ENCODE data around the gene GRAMD4.
"Not testable (repeated sequence)": the region's sequence is repeated elsewhere in the genome, so short reads cannot be mapped to it uniquely, and the experiment has no call there.

The GRAMD4 gene

DNA sequence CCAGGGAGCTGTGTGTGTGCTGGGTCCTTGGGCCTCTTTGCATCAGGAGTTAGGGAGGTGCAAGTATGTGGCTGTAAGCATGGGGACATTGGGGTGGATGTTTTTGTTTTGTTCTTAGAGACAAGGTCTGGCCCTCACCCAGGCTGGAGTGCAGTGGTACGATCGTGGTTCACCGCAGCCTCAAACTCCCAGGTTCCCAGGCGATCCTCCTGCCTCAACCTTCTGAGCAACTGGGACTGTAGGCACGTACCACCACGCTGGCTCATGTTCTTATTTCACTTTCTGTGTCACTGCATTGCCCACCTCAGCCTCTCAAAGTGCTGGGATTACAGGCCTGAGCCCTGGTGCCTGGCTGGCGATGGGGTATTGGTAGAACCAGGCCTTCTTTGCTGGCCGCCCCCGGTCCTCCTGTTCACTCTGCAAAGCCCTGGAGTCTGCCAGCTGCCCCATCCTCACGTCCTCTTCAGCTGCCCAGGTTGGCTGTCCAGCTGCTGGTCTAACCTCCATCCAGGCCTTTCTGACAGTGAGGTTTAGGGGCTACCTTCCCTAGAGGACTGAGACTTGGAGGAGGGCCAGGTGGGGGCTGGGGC lies 851 bp upstream of the GRAMD4 start:
- no peak for DNase-seq (ENCODE audit: low spot score)

DNA sequence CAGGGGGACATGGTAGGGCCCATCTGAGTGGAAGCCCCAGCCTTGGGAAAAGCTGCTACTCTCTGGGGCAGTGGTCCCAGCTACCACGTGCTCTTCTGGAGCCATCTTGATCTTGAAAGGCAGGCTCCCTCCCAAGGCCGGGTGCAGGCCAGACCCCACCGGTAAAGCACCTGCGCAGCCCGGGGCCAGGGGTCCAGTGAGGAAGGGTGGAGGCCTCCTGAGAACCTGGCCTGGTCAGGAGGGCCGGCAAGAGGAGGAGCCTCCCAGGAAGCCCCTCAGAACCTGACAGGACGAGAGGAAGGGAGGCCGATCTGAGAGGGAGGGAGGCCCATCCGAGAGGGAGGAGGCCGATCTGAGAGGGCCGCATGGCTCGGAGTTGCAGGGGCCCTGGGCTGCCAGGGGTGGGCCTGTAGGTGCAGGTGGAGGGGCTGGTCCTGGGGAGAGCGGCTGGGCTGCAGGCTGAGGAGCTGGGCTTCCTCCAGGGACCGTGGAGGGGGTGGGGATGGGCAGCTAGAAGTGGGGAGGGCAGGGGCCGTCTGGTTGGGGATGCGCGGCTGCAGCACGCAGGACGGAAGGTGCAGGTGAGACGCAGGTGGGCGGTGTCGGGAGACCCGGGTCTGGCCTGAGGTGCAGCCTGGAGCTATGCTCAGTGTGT lies 529 bp downstream of the GRAMD4 start:
- DNase-seq (ENCODE audit: low spot score) = no peak

GRCh38 chr22:46621243-46621930 lies 1.2 kb downstream of the GRAMD4 start:
- DNase-seq (ENCODE audit: low spot score) = not testable (repeated sequence)

- DNase-seq (ENCODE audit: low spot score) = no peak
Observed at GRCh38 chr22:46622081-46622521, 1.9 kb downstream of the GRAMD4 start.

- DNase-seq (ENCODE audit: low spot score) = no peak
Observed at GRCh38 chr22:46625113-46625842, 5.1 kb downstream of the GRAMD4 start.

DNA sequence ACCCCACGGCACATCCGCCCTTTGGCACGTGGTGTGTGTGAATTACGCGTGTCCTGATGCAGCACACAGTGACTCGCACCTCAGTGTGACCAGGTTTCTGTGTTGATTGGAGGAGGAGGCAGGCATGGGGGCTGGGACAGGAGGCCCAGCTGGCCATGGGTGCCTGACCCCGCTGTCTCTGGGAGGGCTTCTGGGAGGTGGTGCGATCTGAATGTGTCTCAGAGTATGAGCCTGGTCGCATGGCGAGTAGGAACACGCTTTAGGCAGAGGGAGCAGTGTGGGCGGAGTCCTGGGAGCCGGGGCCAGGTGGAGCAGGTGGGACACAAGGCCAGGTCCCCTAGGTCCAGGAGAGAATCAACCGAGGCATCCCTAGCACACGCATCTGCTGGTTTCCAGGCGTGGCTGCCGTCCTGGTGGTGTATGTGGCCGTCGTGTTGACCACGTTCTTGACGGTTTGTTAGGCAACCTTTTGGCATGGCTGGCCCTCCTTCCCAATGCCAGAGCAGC lies 5.7 kb downstream of the GRAMD4 start:
- no peak for DNase-seq (ENCODE audit: low spot score)

DNA sequence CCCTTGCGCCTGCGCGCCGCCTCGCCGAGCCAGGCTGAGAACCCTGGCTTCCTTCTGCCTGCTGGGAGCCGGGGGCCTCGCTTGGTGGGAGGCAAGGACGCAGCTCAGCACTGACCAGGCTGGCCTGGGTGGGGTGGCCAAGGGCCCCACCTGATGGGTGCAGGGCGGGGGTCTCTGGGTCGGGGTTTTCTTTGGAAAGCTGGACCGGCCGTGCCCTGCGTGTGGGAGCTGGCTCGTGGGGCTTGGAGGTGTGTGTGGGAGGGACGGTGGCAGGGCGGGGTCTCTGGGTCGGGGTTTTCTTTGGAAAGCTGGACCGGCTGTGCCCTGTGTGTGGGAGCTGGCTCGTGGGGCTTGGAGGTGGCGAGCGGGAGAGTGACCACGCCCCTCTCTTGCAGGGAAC lies 6.2 kb downstream of the GRAMD4 start:
- DNase-seq (ENCODE audit: low spot score) = no peak

GRCh38 chr22:46626911-46627805 lies 7.0 kb downstream of the GRAMD4 start:
- no peak for DNase-seq (ENCODE audit: low spot score)

DNA sequence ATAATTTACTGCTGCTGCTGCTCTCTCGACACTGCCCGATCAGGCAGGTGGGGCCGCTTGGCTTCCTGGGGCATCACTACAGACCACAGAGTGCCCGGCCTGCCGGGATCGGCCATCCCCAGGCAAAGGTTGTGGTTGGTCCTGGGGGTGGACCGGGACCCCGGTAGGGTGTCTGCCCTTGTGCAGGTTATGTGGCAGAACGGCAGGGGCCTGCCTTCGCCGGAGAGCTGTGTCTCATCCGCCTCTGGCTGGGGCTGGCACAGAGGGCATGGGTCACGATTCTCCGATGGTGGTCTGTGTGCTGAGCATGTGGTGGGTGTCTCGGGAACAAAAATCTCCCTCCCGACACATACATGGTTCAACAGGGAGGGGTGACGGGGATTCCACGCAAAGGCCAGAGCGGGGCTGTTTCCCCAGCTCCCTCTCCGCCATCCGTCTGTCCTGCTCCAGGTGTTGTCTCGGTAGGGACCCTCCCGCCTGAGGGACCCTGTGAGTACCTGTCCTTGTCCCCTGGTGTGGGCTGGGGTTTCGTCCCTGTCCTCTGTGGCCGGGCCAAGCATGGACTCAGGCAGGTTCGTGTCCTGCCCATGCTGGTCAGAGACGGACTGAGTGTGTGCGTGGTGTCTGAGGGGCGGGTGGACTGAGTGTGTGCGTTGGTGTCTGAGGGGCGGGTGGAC lies 7.8 kb downstream of the GRAMD4 start:
- DNase-seq (ENCODE audit: low spot score) = no peak

GRCh38 chr22:46628756-46629155 lies 8.6 kb downstream of the GRAMD4 start:
- DNase-seq (ENCODE audit: low spot score) = no peak

GRCh38 chr22:46629291-46629690 lies 9.1 kb downstream of the GRAMD4 start:
- no peak for DNase-seq (ENCODE audit: low spot score)

- DNase-seq (ENCODE audit: low spot score) = no peak
Observed at GRCh38 chr22:46631113-46631512, 10.9 kb downstream of the GRAMD4 start.

- no peak for DNase-seq (ENCODE audit: low spot score)
Observed at GRCh38 chr22:46632646-46633249, 12.6 kb downstream of the GRAMD4 start.

DNA sequence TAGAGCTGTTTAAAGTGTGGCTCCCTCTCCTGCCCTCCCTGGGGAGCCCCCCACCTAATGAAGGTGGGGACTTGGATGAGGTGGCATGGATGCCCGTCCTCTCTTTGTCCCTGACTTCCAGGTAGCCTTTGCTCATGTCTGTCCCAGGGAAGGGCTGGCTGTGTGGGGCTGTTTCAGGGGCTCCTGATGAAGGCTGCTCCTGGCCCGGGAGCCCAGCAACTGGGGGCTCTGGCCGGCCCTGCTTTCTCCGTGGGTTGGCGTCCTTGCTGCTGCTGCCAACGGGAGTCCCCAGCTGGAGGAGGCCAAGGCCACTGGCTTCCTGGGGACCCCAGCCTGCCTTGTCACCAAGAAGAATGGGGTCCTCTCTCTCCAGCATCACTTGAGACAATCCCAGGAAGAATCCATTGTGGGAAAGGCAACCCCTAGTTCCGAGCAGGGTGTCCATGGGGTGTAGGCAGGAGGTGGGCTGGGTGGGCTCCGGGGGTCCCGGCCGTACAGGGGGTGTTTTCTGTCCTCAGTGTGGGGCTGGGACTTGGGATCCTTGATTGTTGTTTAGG lies 13.2 kb downstream of the GRAMD4 start:
- DNase-seq (ENCODE audit: low spot score) = no peak

DNA sequence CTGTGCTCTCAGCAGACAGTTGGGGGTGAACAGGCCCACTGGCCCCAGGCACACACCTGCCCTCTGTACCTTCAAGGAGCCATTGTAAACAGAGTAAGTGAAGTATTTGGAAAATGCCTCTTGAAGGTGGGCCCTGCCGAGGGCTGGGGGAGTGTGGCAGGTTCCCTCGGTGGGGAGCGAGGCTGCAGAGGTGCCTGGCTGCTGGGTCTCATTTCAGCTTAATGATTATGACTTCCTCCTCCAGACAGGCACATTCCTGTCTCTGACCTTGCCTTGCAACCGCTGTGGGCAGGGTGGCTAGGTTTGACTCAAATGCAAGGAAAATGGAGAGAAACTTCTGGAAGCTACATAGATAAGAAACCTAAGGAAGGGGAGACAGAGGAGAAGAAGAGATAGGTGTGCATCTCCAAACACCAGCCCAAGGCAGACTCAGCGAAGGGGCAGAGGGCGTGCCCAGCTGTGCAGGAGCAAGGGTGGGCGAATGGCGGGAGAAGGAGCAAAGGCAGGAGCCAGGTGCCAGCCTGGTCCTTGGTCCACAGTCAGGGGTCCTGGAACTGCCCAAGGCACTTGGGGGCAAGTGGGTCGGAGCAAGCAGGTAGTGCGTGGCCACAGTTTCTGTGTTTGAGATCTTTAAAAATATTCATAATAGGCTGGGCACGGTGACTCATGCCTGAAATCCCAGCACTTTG lies 14.0 kb downstream of the GRAMD4 start:
- no peak for DNase-seq (ENCODE audit: low spot score)

DNA sequence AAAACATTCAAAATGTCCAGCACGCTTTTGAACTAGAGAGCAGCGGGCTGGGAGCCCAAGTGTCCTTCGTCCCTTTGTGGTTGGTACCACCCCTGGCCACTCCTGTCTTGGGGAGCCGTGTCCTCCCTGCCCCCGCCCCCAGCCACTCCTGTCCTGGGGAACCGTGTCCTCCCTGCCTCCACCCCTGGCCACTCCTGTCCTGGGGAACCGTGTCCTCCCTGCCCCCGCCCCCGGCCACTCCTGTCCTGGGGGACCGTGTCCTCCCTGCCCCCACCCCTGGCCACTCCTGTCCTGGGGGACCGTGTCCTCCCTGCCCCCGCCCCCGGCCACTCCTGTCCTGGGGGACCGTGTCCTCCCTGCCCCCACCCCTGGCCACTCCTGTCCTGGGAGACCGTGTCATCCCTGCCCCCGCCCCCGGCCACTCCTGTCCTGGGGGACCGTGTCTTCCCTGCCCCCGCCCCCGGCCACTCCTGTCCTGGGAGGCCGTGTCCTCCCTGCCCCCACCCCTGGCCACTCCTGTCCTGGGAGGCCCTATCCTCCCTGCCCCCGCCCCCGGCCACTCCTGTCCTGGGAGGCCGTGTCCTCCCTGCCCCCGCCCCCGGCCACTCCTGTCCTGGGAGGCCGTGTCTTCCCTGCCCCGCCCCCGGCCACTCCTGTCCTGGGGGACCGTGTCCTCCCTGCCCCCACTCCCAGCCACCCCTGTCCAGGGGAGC lies 14.9 kb downstream of the GRAMD4 start:
- not testable (repeated sequence) for DNase-seq (ENCODE audit: low spot score)

DNA sequence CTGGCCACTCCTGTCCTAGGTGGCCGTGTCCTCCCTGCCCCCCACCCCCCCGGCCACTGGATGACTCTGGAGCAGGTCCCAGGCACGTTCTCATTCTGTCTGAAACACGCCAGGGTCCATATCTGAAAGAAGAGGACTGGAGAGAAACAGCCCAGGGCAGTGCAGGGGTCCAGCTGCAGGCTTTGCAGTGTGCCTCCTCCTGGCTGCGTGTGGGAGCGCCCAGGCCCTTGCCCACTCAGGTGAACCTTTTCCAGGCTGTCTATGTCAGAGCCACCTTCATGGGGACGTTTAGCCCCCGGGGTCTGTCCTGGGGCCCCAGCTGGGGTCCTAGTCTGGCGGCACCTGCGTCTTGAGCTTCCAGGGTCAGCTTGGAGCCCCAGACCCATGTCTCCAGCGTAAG lies 15.6 kb downstream of the GRAMD4 start:
- DNase-seq (ENCODE audit: low spot score) = no peak

GRCh38 chr22:46636221-46637002 lies 16.2 kb downstream of the GRAMD4 start:
- no peak for DNase-seq (ENCODE audit: low spot score)
